ENCODE measurements around the gene FAM89B.

FAM89B gene

GRCh38 chr11:65574811-65575567 is 2.7 kb downstream of the FAM89B start:
- DNase-seq, result peak; percentile 54
- H4K5ac ChIP-seq (ENCODE audit: low read length), result no peak overlapping the region
- peak overlapping the region; percentile 50 for H3K27ac ChIP-seq (ENCODE audit: low read depth, low read length)
- H3K56ac ChIP-seq (ENCODE audit: low read length), result peak overlapping the region; percentile 71
- H3K79me2 ChIP-seq (ENCODE audit: control insufficient read depth, insufficient read depth, low read length), result peaks cover 8% of the 10 kb centered on the region
- H3K4ac ChIP-seq (ENCODE audit: low read depth, low read length), result no peak overlapping the region
- no peak overlapping the region for H3K23ac ChIP-seq (ENCODE audit: low read length)
- H3K79me1 ChIP-seq (ENCODE audit: low read length), result peaks cover 9% of the 10 kb centered on the region
- H2AK5ac ChIP-seq (ENCODE audit: low read length), result no peak overlapping the region
- WGBS (ENCODE audit: extremely low coverage, insufficient coverage, low lambda C conversion rate), result no CpG with 5 or more reads among the region's 28 CpGs
- H3K36me3 ChIP-seq (ENCODE audit: control insufficient read depth, insufficient read depth, low read length), result no peaks in the 10 kb centered on the region
- H3K18ac ChIP-seq (ENCODE audit: low read length), result no peak overlapping the region
- no peak overlapping the region for H4K8ac ChIP-seq (ENCODE audit: low read depth, low read length)
- H3K27me3 ChIP-seq (ENCODE audit: insufficient read depth, low read length, poor library complexity), result no peaks in the 10 kb centered on the region
- peaks cover 8% of the 10 kb centered on the region for H3K4me1 ChIP-seq (ENCODE audit: control insufficient read depth, low read depth, low read length)
- no peak overlapping the region for H2BK120ac ChIP-seq (ENCODE audit: low read depth, low read length)
- no peak overlapping the region for H2BK5ac ChIP-seq (ENCODE audit: low read length)
- peak overlapping the region; percentile 60 for H3K4me2 ChIP-seq (ENCODE audit: low read length)
- H3K4me3 ChIP-seq (ENCODE audit: low read length), result peak overlapping the region; percentile 33
- peak overlapping the region; percentile 64 for H3K9ac ChIP-seq (ENCODE audit: low read length)
- H2BK15ac ChIP-seq (replicated peaks; ENCODE audit: low read depth), result no peak overlapping the region

GRCh38 chr11:65575568-65576231 is 3.4 kb downstream of the FAM89B start, which contains the start of gene EHBP1L1:
Gene EHBP1L1, plus strand, starts transcription at chr11:65576053. Its CDS starts 250 bp downstream, at chr11:65576303.
- WGBS (ENCODE audit: extremely low coverage, insufficient coverage, low lambda C conversion rate), result no CpG with 5 or more reads among the region's 69 CpGs
- peak within 1 kb of the TSS; percentile 35 for H3K18ac ChIP-seq (ENCODE audit: low read length)
- H4K8ac ChIP-seq (ENCODE audit: low read depth, low read length), result no peak within 1 kb of the TSS
- no peak within 1 kb of the TSS for H2AK5ac ChIP-seq (ENCODE audit: low read length)
- no peak within 1 kb of the TSS for H3K27ac ChIP-seq (ENCODE audit: low read depth, low read length)
- peak within 1 kb of the TSS; percentile 60 for H3K4me2 ChIP-seq (ENCODE audit: low read length)
- H3K79me1 ChIP-seq (ENCODE audit: low read length), result peaks cover 7% of the 10 kb centered on the region
- H2BK5ac ChIP-seq (ENCODE audit: low read length), result no peak within 1 kb of the TSS
- DNase-seq, result peak; percentile 39
- no peak within 1 kb of the TSS for H3K4ac ChIP-seq (ENCODE audit: low read depth, low read length)
- no peak within 1 kb of the TSS for H3K4me3 ChIP-seq (ENCODE audit: low read length)
- H3K79me2 ChIP-seq (ENCODE audit: control insufficient read depth, insufficient read depth, low read length), result peaks cover 5% of the 10 kb centered on the region
- H2BK120ac ChIP-seq (ENCODE audit: low read depth, low read length), result no peak within 1 kb of the TSS
- H3K56ac ChIP-seq (ENCODE audit: low read length), result peak within 1 kb of the TSS; percentile 79
- H3K23ac ChIP-seq (ENCODE audit: low read length), result no peak within 1 kb of the TSS
- no peak within 1 kb of the TSS for H2BK15ac ChIP-seq (replicated peaks; ENCODE audit: low read depth)
- H3K36me3 ChIP-seq (ENCODE audit: control insufficient read depth, insufficient read depth, low read length), result no peaks in the 10 kb centered on the region
- no peak within 1 kb of the TSS for H4K5ac ChIP-seq (ENCODE audit: low read length)
- H3K4me1 ChIP-seq (ENCODE audit: control insufficient read depth, low read depth, low read length), result peaks cover 8% of the 10 kb centered on the region
- no peaks in the 10 kb centered on the region for H3K27me3 ChIP-seq (ENCODE audit: insufficient read depth, low read length, poor library complexity)
- peak within 1 kb of the TSS; percentile 72 for H3K9ac ChIP-seq (ENCODE audit: low read length)

- Histone ChIP-seq H2AK5ac (ENCODE audit: low read length) (no peak overlapping the region), H4K8ac (ENCODE audit: low read depth, low read length) (no peak overlapping the region), H3K27me3 (ENCODE audit: insufficient read depth, low read length, poor library complexity) (no peaks in the 10 kb centered on the region), H3K79me2 (ENCODE audit: control insufficient read depth, insufficient read depth, low read length) (peaks cover under 1% of the 10 kb centered on the region), H3K27ac (ENCODE audit: low read depth, low read length) (no peak overlapping the region), H2BK120ac (ENCODE audit: low read depth, low read length) (no peak overlapping the region), H3K18ac (ENCODE audit: low read length) (peak overlapping the region; percentile 35), H3K4me2 (ENCODE audit: low read length) (no peak overlapping the region), H3K23ac (ENCODE audit: low read length) (no peak overlapping the region), H3K56ac (ENCODE audit: low read length) (peak overlapping the region; percentile 79), H3K9ac (ENCODE audit: low read length) (peak overlapping the region; percentile 72), H2BK5ac (ENCODE audit: low read length) (no peak overlapping the region), H3K4me3 (ENCODE audit: low read length) (no peak overlapping the region), H3K4ac (ENCODE audit: low read depth, low read length) (no peak overlapping the region), H2BK15ac (replicated peaks; ENCODE audit: low read depth) (no peak overlapping the region), H3K36me3 (ENCODE audit: control insufficient read depth, insufficient read depth, low read length) (no peaks in the 10 kb centered on the region), H4K5ac (ENCODE audit: low read length) (no peak overlapping the region), H3K79me1 (ENCODE audit: low read length) (peaks cover under 1% of the 10 kb centered on the region), H3K4me1 (ENCODE audit: control insufficient read depth, low read depth, low read length) (peaks cover 5% of the 10 kb centered on the region)
- DNase-seq, result no peak
- WGBS (ENCODE audit: extremely low coverage, insufficient coverage, low lambda C conversion rate), result no CpG with 5 or more reads among the region's 26 CpGs
These were observed 4.0 kb downstream of the FAM89B start for GRCh38 chr11:65576232-65576866.

GRCh38 chr11:65576867-65577755 is 4.8 kb downstream of the FAM89B start:
- H3K79me2 ChIP-seq (ENCODE audit: control insufficient read depth, insufficient read depth, low read length), result no peaks in the 10 kb centered on the region
- no peak overlapping the region for H2BK15ac ChIP-seq (replicated peaks; ENCODE audit: low read depth)
- H4K8ac ChIP-seq (ENCODE audit: low read depth, low read length), result no peak overlapping the region
- no peak overlapping the region for H3K23ac ChIP-seq (ENCODE audit: low read length)
- no peak overlapping the region for H3K4me2 ChIP-seq (ENCODE audit: low read length)
- no peaks in the 10 kb centered on the region for H3K27me3 ChIP-seq (ENCODE audit: insufficient read depth, low read length, poor library complexity)
- H3K56ac ChIP-seq (ENCODE audit: low read length), result no peak overlapping the region
- no peak for DNase-seq
- H2BK5ac ChIP-seq (ENCODE audit: low read length), result no peak overlapping the region
- H3K18ac ChIP-seq (ENCODE audit: low read length), result no peak overlapping the region
- H2AK5ac ChIP-seq (ENCODE audit: low read length), result no peak overlapping the region
- H3K36me3 ChIP-seq (ENCODE audit: control insufficient read depth, insufficient read depth, low read length), result no peaks in the 10 kb centered on the region
- no peak overlapping the region for H3K27ac ChIP-seq (ENCODE audit: low read depth, low read length)
- WGBS (ENCODE audit: extremely low coverage, insufficient coverage, low lambda C conversion rate), result no CpG with 5 or more reads among the region's 18 CpGs
- no peak overlapping the region for H4K5ac ChIP-seq (ENCODE audit: low read length)
- H2BK120ac ChIP-seq (ENCODE audit: low read depth, low read length), result no peak overlapping the region
- no peak overlapping the region for H3K4me3 ChIP-seq (ENCODE audit: low read length)
- H3K79me1 ChIP-seq (ENCODE audit: low read length), result no peaks in the 10 kb centered on the region
- no peak overlapping the region for H3K9ac ChIP-seq (ENCODE audit: low read length)
- peaks cover 2% of the 10 kb centered on the region for H3K4me1 ChIP-seq (ENCODE audit: control insufficient read depth, low read depth, low read length)
- H3K4ac ChIP-seq (ENCODE audit: low read depth, low read length), result no peak overlapping the region

- Histone ChIP-seq H3K27ac (ENCODE audit: low read depth, low read length) (no peak overlapping the region), H2BK5ac (ENCODE audit: low read length) (no peak overlapping the region), H3K79me1 (ENCODE audit: low read length) (no peaks in the 10 kb centered on the region), H2BK120ac (ENCODE audit: low read depth, low read length) (no peak overlapping the region), H3K56ac (ENCODE audit: low read length) (no peak overlapping the region), H3K9ac (ENCODE audit: low read length) (no peak overlapping the region), H4K8ac (ENCODE audit: low read depth, low read length) (no peak overlapping the region), H4K5ac (ENCODE audit: low read length) (no peak overlapping the region), H3K4me1 (ENCODE audit: control insufficient read depth, low read depth, low read length) (peaks cover 2% of the 10 kb centered on the region), H3K4me3 (ENCODE audit: low read length) (no peak overlapping the region), H3K27me3 (ENCODE audit: insufficient read depth, low read length, poor library complexity) (no peaks in the 10 kb centered on the region), H3K79me2 (ENCODE audit: control insufficient read depth, insufficient read depth, low read length) (no peaks in the 10 kb centered on the region), H3K36me3 (ENCODE audit: control insufficient read depth, insufficient read depth, low read length) (no peaks in the 10 kb centered on the region), H3K4ac (ENCODE audit: low read depth, low read length) (no peak overlapping the region), H2BK15ac (replicated peaks; ENCODE audit: low read depth) (no peak overlapping the region), H3K23ac (ENCODE audit: low read length) (no peak overlapping the region), H2AK5ac (ENCODE audit: low read length) (no peak overlapping the region), H3K18ac (ENCODE audit: low read length) (no peak overlapping the region), H3K4me2 (ENCODE audit: low read length) (no peak overlapping the region)
- WGBS (ENCODE audit: extremely low coverage, insufficient coverage, low lambda C conversion rate), result no CpG with 5 or more reads among the region's 8 CpGs
- DNase-seq, result no peak
These were observed 5.4 kb downstream of the FAM89B start for GRCh38 chr11:65577756-65578109.
